H1 (cell line): ENCODE data around the gene C6orf52. TPM values are rescaled to one million over a fixed set of nuclear protein-coding genes. Genes with fewer than 3 reads are reported as not detected.

Source experiments
- CTCF ChIA-PET: fragments of 300-600 bp; sonication (Branson Sonifier 250); formaldehyde crosslinking; loops from one replicate; lab custom pipeline; 2021; ENCODE audit not compliant: partially characterized antibody; lab: Charles Lee
- POLR2A ChIA-PET: fragments of 300-600 bp; sonication (Branson Sonifier 250); formaldehyde crosslinking; loops from one replicate; lab custom pipeline; 2021; ENCODE audit warnings: inconsistent platforms; ENCODE audit not compliant: partially characterized antibody; lab: Charles Lee
- DNase-seq, 2 experiments: peaks; one replicate each; pipeline versions ENCODE4 v3.0.0 to v3.0.0-alpha.2; 2010 to 2022; ENCODE audit warnings: low spot score in 2 of 2, low read depth in 1 of 2, mixed read lengths in 1 of 2
- FAIRE-seq: peaks from 2 replicates; lab custom pipeline; 2011; peaks lifted over from hg19 to GRCh38; lab: Jason Lieb, UNC
- H2AFZ ChIP-seq: 2 replicates; pipeline ENCODE4 v1.8.1; 2012; ENCODE audit warnings: low read length, inconsistent platforms
- H2AK5ac ChIP-seq: 2 replicates; pipeline ENCODE4 v1.6.1; 2013; ENCODE audit warnings: low read depth, low read length
- H2BK120ac ChIP-seq: replicated peaks from 2 replicates; pipeline ENCODE3; 2013; ENCODE audit warnings: low read depth, low read length, inconsistent platforms
- H2BK12ac ChIP-seq: 2 replicates; pipeline ENCODE4 v1.6.1; 2013; ENCODE audit warnings: low read depth, low read length
- H2BK15ac ChIP-seq: 2 replicates; pipeline ENCODE4 v1.6.1; 2013; ENCODE audit warnings: low read length
- H2BK20ac ChIP-seq: 2 replicates; pipeline ENCODE4 v1.6.1; 2013; ENCODE audit warnings: low read length
- H2BK5ac ChIP-seq: 2 replicates; pipeline ENCODE4 v1.6.1; 2013; ENCODE audit warnings: low read depth, low read length
- H3K14ac ChIP-seq: 2 replicates; pipeline ENCODE4 v1.6.1; 2013; ENCODE audit warnings: inconsistent platforms; ENCODE audit not compliant: insufficient read length
- H3K18ac ChIP-seq: 2 replicates; pipeline ENCODE4 v1.6.1; 2013; ENCODE audit warnings: low read length; ENCODE audit errors: extremely low read depth
- H3K23ac ChIP-seq: 2 replicates; pipeline ENCODE4 v1.6.1; 2013; ENCODE audit warnings: inconsistent platforms; ENCODE audit not compliant: insufficient read length
- H3K23me2 ChIP-seq: 2 replicates; pipeline ENCODE4 v1.6.1; 2013; ENCODE audit warnings: low read depth, low read length
- H3K27ac ChIP-seq: 2 replicates; pipeline ENCODE4 v1.6.1; 2011; ENCODE audit warnings: low read depth, low read length, inconsistent platforms
- H3K27me3 ChIP-seq, 4 experiments: replicated peaks in 1 of 4; 1 replicate in 1 of 4; 2 replicates in 3 of 4; pipeline versions ENCODE4 v1.6.1 to v1.8.1; 2011 to 2013; ENCODE audit warnings: low read length in 3 of 4, mild to moderate bottlenecking in 3 of 4, inconsistent platforms in 2 of 4, mixed read lengths in 2 of 4, moderate library complexity in 1 of 4; ENCODE audit not compliant: control insufficient read depth in 3 of 4, insufficient read depth in 3 of 4; ENCODE audit errors: extremely low read depth in 1 of 4
- H3K36me3 ChIP-seq, 4 experiments: 2 replicates each; pipeline versions ENCODE4 v1.6.1 to v1.8.1; 2011 to 2013; ENCODE audit warnings: mild to moderate bottlenecking in 4 of 4, low read length in 3 of 4, moderate library complexity in 2 of 4, control low read depth in 1 of 4, inconsistent platforms in 1 of 4; ENCODE audit not compliant: insufficient read depth in 4 of 4, control insufficient read depth in 2 of 4
- H3K4ac ChIP-seq: replicated peaks from 2 replicates; pipeline ENCODE3; 2013; ENCODE audit warnings: low read length, low read depth, mixed read lengths, inconsistent platforms; ENCODE audit not compliant: insufficient read length
- H3K4me1 ChIP-seq, 4 experiments: replicated peaks in 1 of 4; 1 replicate in 1 of 4; 2 replicates in 3 of 4; pipeline versions ENCODE4 v1.6.1 to v1.8.1; 2011 to 2013; ENCODE audit warnings: low read length in 3 of 4, inconsistent platforms in 2 of 4, mixed read lengths in 1 of 4; ENCODE audit not compliant: insufficient read depth in 4 of 4, control insufficient read depth in 3 of 4
- H3K4me2 ChIP-seq, 2 experiments: 2 replicates each; pipeline versions ENCODE4 v1.6.1 to v1.8.1; 2011 to 2013; ENCODE audit warnings: low read depth in 2 of 2, low read length in 2 of 2, control low read depth in 1 of 2, inconsistent platforms in 1 of 2, mild to moderate bottlenecking in 1 of 2; ENCODE audit not compliant: insufficient read depth in 1 of 2
- H3K4me3 ChIP-seq, 4 experiments: fragments of 200-600, 300-600 bp in 1 of 4; sonication (generic), shearing (Covaris generic), sonication (Bioruptor Twin) in 1 of 4; 2 replicates each; pipeline versions ENCODE4 v1.5.1 to v1.8.1; 2011 to 2016; ENCODE audit warnings: low read length in 4 of 4, low read depth in 3 of 4, control low read depth in 2 of 4, inconsistent platforms in 2 of 4, mild to moderate bottlenecking in 2 of 4, mixed read lengths in 1 of 4, moderate library complexity in 1 of 4; ENCODE audit not compliant: insufficient read depth in 2 of 4; ENCODE audit errors: extremely low read depth in 1 of 4
- H3K56ac ChIP-seq: replicated peaks from 2 replicates; pipeline ENCODE3; 2013; ENCODE audit warnings: low read depth, mild to moderate bottlenecking, mixed read lengths, low read length, inconsistent platforms; ENCODE audit not compliant: insufficient read length
- H3K79me1 ChIP-seq: 2 replicates; pipeline ENCODE4 v1.6.1; 2013; ENCODE audit warnings: low read depth, low read length, control low read depth
- H3K79me2 ChIP-seq, 2 experiments: 2 replicates each; pipeline versions ENCODE4 v1.6.1 to v1.8.1; 2012 to 2013; ENCODE audit warnings: low read length in 2 of 2, mild to moderate bottlenecking in 2 of 2, inconsistent platforms in 1 of 2; ENCODE audit not compliant: insufficient read depth in 2 of 2, control insufficient read depth in 1 of 2
- H3K9ac ChIP-seq, 4 experiments: replicated peaks in 1 of 4; 1 replicate in 1 of 4; 2 replicates in 3 of 4; pipeline versions ENCODE4 v1.6.1 to v1.8.1; 2011 to 2013; ENCODE audit warnings: low read depth in 3 of 4, low read length in 3 of 4, control low read depth in 2 of 4, mild to moderate bottlenecking in 2 of 4, moderate library complexity in 2 of 4, inconsistent platforms in 1 of 4; ENCODE audit errors: extremely low read depth in 1 of 4
- H3K9me3 ChIP-seq, 2 experiments: 2 replicates each; pipeline versions ENCODE4 v1.6.1 to v1.8.1; 2012 to 2013; ENCODE audit warnings: mild to moderate bottlenecking in 2 of 2, moderate library complexity in 2 of 2, control low read depth in 1 of 2, inconsistent platforms in 1 of 2, low read depth in 1 of 2, low read length in 1 of 2, mixed read lengths in 1 of 2; ENCODE audit not compliant: insufficient read depth in 2 of 2
- H4K20me1 ChIP-seq, 2 experiments: replicated peaks in 1 of 2; 2 replicates each; pipeline versions ENCODE3 to v1.8.1; 2011 to 2013; ENCODE audit warnings: inconsistent platforms in 2 of 2, low read length in 2 of 2, mild to moderate bottlenecking in 1 of 2; ENCODE audit not compliant: insufficient read depth in 2 of 2, control insufficient read depth in 1 of 2
- H4K5ac ChIP-seq: 2 replicates; pipeline ENCODE4 v1.6.1; 2013; ENCODE audit warnings: low read length, low read depth, mixed read lengths, inconsistent platforms; ENCODE audit not compliant: insufficient read length
- H4K8ac ChIP-seq: 2 replicates; pipeline ENCODE4 v1.8.0; 2013; ENCODE audit warnings: mild to moderate bottlenecking, moderate library complexity, low read length, inconsistent platforms; ENCODE audit not compliant: insufficient read depth; ENCODE audit errors: extremely low read depth
- H4K91ac ChIP-seq: replicated peaks from 2 replicates; pipeline ENCODE3; 2013; ENCODE audit warnings: low read length, mixed read lengths, inconsistent platforms; ENCODE audit not compliant: insufficient read length
- WGBS, 2 experiments: shearing (Covaris generic) in 1 of 2; methylation state at CpG; one replicate each; pipeline versions ENCODE4 v1.1.6 to v1.1.7; 2013 to 2015; ENCODE audit warnings: low lambda C conversion rate in 2 of 2, mixed read lengths in 2 of 2, inconsistent platforms in 1 of 2, low coverage in 1 of 2, missing lambda C conversion rate in 1 of 2; ENCODE audit not compliant: insufficient replicate concordance in 2 of 2, insufficient coverage in 1 of 2, insufficient read length in 1 of 2; ENCODE audit errors: extremely low coverage in 1 of 2, missing lambda C conversion rate in 1 of 2; 5-methylcytosine and 5-hydroxymethylcytosine counted together
- polyA plus RNA-seq, 7 experiments: library from polyadenylated mRNA; depleted of rRNA in 3 of 7; stranded (reverse) in 5 of 7; unstranded in 2 of 7; fragments of >200 nt in 5 of 7; fragments of 200-250 nt in 2 of 7; gene quantifications; 1 replicate in 5 of 7; 2 replicates in 1 of 7; 4 replicates in 1 of 7; pipeline versions ENCODE4 v1.2.1 to v1.2.3, GENCODE V29; 2011 to 2013; ENCODE audit warnings: missing spikeins in 2 of 7, mixed read lengths in 2 of 7
- total RNA-seq: library from RNA; stranded (reverse); fragmentation: NEBNext Ultra II Directional; extraction: Animal tissue kit (Norgen Biotek cat#: 25700); gene quantifications from 2 replicates; pipeline ENCODE4 v1.2.1, GENCODE V29; 2021
- TF ChIP-seq, protein P1 (sequence below): IDR thresholded peaks from 2 replicates; pipeline ENCODE4 v1.6.1; 2012; ENCODE audit warnings: inconsistent platforms

The C6orf52 gene
- total and polyA plus RNA-seq, 2 of the 8 experiments (the other 6 are each of a cell fraction or from before 2014, with no cell fraction given) = 1.5 to 3.1 TPM

- H3K18ac ChIP-seq = no peak overlapping the region
- H3K79me2 ChIP-seq = no peaks in the 10 kb centered on the region
- no peak overlapping the region for H4K91ac ChIP-seq
- H3K4me1 ChIP-seq = peaks cover 0 to 3% (median 1%) of the 10 kb centered on the region in 4 experiments; a peak in 3 of 7 replicates
- H3K9me3 ChIP-seq = no peaks in the 10 kb centered on the region
- no peak overlapping the region for H3K27ac ChIP-seq
- no peak overlapping the region for H3K4me3 ChIP-seq
- TF ChIP-seq, protein P1, sequence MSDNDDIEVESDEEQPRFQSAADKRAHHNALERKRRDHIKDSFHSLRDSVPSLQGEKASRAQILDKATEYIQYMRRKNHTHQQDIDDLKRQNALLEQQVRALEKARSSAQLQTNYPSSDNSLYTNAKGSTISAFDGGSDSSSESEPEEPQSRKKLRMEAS = no peak
- TF ChIP-seq, all 59 proteins: peak for 0
- no peak overlapping the region for H4K5ac ChIP-seq
- FAIRE-seq (no peak), DNase-seq (no peak)
- H3K14ac ChIP-seq = no peak overlapping the region
- H3K9ac ChIP-seq = no peak overlapping the region
- H3K23ac ChIP-seq = no peak overlapping the region
- H3K36me3 ChIP-seq = no peaks in the 10 kb centered on the region
- H2BK15ac ChIP-seq = no peak overlapping the region
- no peak overlapping the region for H3K4ac ChIP-seq
- no peak overlapping the region for H2AK5ac ChIP-seq
- H2BK5ac ChIP-seq = no peak overlapping the region
- peaks cover 6% of the 10 kb centered on the region; the same call in 1 of the 2 replicates for H3K23me2 ChIP-seq
- ChIA-PET CTCF (interaction anchor here (1.2 to 1.4 kb wide), 4 partner anchors 30 to 185 kb away, joined by 3 read pairs; no protein-coding TSS in a partner anchor), POLR2A (no interaction called here)
- H2BK20ac ChIP-seq = no peak overlapping the region
- H3K79me1 ChIP-seq = no peaks in the 10 kb centered on the region
- H2AFZ ChIP-seq = no peak overlapping the region
- H3K56ac ChIP-seq = no peak overlapping the region
- WGBS, 2 experiments = 89% methylated on average over 2 of the region's 2 CpGs; no CpG with 5 or more reads in 1 of the 2 experiments
- H4K8ac ChIP-seq = no peak overlapping the region
- no peak overlapping the region for H3K4me2 ChIP-seq
- no peaks in the 10 kb centered on the region for H4K20me1 ChIP-seq
- H3K27me3 ChIP-seq = peaks cover 0 to 5% (median 2%) of the 10 kb centered on the region in 4 experiments; a peak in 3 of 7 replicates
- H2BK12ac ChIP-seq = no peak overlapping the region
- H2BK120ac ChIP-seq = no peak overlapping the region
These were observed 31.7 kb downstream of the C6orf52 start for GRCh38 chr6:10662742-10663141.
